Measurements from ENCODE around the gene DOCK8. TPM values are rescaled to one million over a fixed set of nuclear protein-coding genes. Genes with fewer than 3 reads are reported as not detected.

DOCK8 gene
- total and polyA plus RNA-seq, 2 experiments from 2014 or later = 0.94 to 1.2 TPM

DNA sequence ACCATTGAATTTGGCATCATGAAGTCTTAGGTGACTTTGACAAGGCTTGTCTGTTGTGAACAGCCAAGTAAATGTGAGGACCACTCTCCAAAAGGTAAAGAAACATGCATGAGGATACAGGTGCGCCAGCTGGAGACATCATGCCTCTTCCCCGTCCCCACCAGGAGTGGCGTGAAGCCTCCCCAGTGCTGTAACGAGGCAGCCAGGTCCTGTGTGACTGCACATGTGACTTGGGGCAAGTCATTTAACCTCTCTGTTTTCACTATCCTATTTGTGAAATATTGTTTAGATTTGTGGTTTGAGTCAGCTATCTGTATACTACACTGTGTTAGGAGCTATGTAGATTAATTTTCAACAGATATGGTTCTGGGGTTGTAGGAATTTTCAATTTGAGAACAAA lies 65.0 kb downstream of the DOCK8 start (continued):
- TF ChIP-seq, protein P1, sequence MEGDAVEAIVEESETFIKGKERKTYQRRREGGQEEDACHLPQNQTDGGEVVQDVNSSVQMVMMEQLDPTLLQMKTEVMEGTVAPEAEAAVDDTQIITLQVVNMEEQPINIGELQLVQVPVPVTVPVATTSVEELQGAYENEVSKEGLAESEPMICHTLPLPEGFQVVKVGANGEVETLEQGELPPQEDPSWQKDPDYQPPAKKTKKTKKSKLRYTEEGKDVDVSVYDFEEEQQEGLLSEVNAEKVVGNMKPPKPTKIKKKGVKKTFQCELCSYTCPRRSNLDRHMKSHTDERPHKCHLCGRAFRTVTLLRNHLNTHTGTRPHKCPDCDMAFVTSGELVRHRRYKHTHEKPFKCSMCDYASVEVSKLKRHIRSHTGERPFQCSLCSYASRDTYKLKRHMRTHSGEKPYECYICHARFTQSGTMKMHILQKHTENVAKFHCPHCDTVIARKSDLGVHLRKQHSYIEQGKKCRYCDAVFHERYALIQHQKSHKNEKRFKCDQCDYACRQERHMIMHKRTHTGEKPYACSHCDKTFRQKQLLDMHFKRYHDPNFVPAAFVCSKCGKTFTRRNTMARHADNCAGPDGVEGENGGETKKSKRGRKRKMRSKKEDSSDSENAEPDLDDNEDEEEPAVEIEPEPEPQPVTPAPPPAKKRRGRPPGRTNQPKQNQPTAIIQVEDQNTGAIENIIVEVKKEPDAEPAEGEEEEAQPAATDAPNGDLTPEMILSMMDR (conservative IDR thresholded peaks at IDR 0.05; ENCODE audit: low read depth in 2 of 2) = no peak
- TF ChIP-seq EZH2 (IDR thresholded peaks at IDR 0.05; ENCODE audit: low read depth, unreplicated experiment) (no peak), ZNF114 (CRISPR knock-in tag; IDR thresholded peaks at IDR 0.05) (no peak), ZNF331 (CRISPR knock-in tag; IDR thresholded peaks at IDR 0.05; ENCODE audit: low read depth) (no peak)
- TF ChIP-seq, protein P2, sequence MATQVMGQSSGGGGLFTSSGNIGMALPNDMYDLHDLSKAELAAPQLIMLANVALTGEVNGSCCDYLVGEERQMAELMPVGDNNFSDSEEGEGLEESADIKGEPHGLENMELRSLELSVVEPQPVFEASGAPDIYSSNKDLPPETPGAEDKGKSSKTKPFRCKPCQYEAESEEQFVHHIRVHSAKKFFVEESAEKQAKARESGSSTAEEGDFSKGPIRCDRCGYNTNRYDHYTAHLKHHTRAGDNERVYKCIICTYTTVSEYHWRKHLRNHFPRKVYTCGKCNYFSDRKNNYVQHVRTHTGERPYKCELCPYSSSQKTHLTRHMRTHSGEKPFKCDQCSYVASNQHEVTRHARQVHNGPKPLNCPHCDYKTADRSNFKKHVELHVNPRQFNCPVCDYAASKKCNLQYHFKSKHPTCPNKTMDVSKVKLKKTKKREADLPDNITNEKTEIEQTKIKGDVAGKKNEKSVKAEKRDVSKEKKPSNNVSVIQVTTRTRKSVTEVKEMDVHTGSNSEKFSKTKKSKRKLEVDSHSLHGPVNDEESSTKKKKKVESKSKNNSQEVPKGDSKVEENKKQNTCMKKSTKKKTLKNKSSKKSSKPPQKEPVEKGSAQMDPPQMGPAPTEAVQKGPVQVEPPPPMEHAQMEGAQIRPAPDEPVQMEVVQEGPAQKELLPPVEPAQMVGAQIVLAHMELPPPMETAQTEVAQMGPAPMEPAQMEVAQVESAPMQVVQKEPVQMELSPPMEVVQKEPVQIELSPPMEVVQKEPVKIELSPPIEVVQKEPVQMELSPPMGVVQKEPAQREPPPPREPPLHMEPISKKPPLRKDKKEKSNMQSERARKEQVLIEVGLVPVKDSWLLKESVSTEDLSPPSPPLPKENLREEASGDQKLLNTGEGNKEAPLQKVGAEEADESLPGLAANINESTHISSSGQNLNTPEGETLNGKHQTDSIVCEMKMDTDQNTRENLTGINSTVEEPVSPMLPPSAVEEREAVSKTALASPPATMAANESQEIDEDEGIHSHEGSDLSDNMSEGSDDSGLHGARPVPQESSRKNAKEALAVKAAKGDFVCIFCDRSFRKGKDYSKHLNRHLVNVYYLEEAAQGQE (IDR thresholded peaks at IDR 0.05; ENCODE audit: unreplicated experiment) = no peak

DNA sequence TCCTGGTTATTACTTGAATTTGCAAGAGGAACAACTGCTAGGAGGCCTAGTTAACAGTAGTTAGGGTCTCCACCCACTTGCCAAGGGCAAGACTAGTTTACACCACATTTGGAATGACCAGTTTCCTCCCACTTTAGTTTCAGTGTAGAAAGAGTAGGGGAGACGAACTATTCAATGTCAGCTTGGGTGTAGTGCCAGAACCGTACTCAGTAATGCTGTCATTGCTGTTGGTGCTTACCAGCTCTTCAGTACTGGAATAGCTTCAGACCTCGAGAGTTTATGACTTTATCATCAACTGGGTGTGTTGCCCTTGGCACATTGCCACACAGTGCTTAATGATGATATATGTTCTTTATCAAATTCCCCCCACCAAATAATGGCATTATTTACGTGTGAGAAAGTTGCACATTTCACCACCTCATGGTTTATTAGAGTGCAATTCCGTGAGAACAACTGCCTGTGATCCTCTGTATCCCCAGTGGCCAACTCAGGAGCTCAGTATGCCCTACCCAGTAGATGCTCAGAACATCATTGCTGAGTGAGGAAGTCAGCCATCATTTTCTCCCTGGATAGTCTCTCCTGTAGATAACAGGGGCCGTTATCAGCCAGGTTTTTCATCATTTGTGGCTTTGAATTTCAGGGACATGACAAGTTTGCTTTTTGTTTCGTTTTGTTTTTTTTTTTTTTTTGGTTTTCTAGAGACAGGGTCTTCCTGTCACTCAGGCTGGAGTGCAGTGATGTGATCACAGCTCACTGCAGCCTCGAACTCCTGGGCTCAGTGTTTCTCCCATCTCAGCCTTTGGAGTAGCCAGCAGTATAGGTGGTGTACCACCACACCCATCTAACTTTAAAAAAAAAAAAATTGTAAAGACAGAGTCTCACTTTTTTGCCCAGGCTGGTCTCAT lies 67.3 kb downstream of the DOCK8 start:
- Histone ChIP-seq H3K27ac (ENCODE audit: low read depth) (no peak overlapping the region), H3K4me2 (no peak overlapping the region), H3F3A (replicated peaks; ENCODE audit: low read depth) (no peaks in the 10 kb centered on the region), H3K4me1 (ENCODE audit: insufficient read depth) (no peaks in the 10 kb centered on the region), H3K4me3 (no peak overlapping the region), H2AFZ (no peak overlapping the region), H4K20me1 (replicated peaks; ENCODE audit: insufficient read depth) (no peaks in the 10 kb centered on the region; the same call in 1 of the 2 replicates), H3K79me2 (replicated peaks; ENCODE audit: insufficient read depth) (no peaks in the 10 kb centered on the region), H3K9me2 (ENCODE audit: insufficient read depth) (no peaks in the 10 kb centered on the region), H3K27me3 (ENCODE audit: insufficient read depth) (no peaks in the 10 kb centered on the region), H3K36me3 (ENCODE audit: insufficient read depth) (no peaks in the 10 kb centered on the region)
- Mint-ChIP-seq H3K4me1 (no peaks in the 10 kb centered on the region), H3K36me3 (ENCODE audit: low read depth) (no peaks in the 10 kb centered on the region), H3K27ac (no peak overlapping the region), H3K9me3 (no peaks in the 10 kb centered on the region), H3K27me3 (ENCODE audit: insufficient read depth, low read depth, poor library complexity) (no peaks in the 10 kb centered on the region), H3K4me3 (no peak overlapping the region)
- DNase-seq (ENCODE audit: low spot score) (no peak), ATAC-seq (no peak)
- no peak for TF ChIP-seq EZH2phosphoT487 (IDR thresholded peaks at IDR 0.05; ENCODE audit: unreplicated experiment)
- TF ChIP-seq, protein P2 (IDR thresholded peaks at IDR 0.05; ENCODE audit: unreplicated experiment) = no peak
- TF ChIP-seq, protein P3, sequence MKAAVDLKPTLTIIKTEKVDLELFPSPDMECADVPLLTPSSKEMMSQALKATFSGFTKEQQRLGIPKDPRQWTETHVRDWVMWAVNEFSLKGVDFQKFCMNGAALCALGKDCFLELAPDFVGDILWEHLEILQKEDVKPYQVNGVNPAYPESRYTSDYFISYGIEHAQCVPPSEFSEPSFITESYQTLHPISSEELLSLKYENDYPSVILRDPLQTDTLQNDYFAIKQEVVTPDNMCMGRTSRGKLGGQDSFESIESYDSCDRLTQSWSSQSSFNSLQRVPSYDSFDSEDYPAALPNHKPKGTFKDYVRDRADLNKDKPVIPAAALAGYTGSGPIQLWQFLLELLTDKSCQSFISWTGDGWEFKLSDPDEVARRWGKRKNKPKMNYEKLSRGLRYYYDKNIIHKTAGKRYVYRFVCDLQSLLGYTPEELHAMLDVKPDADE (IDR thresholded peaks at IDR 0.05) = no peak

All from GM23338 (cell line).